ENCODE measurements around the gene FKBP1A. TPM values are rescaled to one million over a fixed set of nuclear protein-coding genes. Genes with fewer than 3 reads are reported as not detected.

FKBP1A gene
- total and polyA plus RNA-seq, 2 experiments from 2014 or later = 95.1 to 162 TPM

- Histone ChIP-seq H3K4me3 (no peak overlapping the region), H3K27me3 (no peaks in the 10 kb centered on the region), H3K27ac (no peak overlapping the region), H3K9me3 (ENCODE audit: low read depth) (no peaks in the 10 kb centered on the region), H3K4me1 (ENCODE audit: low read depth) (no peaks in the 10 kb centered on the region), H3K36me3 (peaks cover 4% of the 10 kb centered on the region)
- no peak for TF ChIP-seq CTCF (IDR thresholded peaks at IDR 0.05; ENCODE audit: low read depth, low read length)
- no peak for DNase-seq (ENCODE audit: low read depth in 1 of 2, low spot score in 1 of 2)
Measured at GRCh38 chr20:1331101-1331500, 61.8 kb downstream of the FKBP1A start.

GRCh38 chr20:1330075-1330830, 62.6 kb downstream of the FKBP1A start:
- Histone ChIP-seq H3K27me3 (no peaks in the 10 kb centered on the region), H3K27ac (no peak overlapping the region), H3K4me1 (ENCODE audit: low read depth) (no peaks in the 10 kb centered on the region), H3K9me3 (ENCODE audit: low read depth) (no peaks in the 10 kb centered on the region), H3K36me3 (peaks cover 4% of the 10 kb centered on the region), H3K4me3 (no peak overlapping the region)
- DNase-seq (ENCODE audit: low read depth in 1 of 2, low spot score in 1 of 2) = peak in 1 of 2 donors; percentile 53
- no peak for TF ChIP-seq CTCF (IDR thresholded peaks at IDR 0.05; ENCODE audit: low read depth, low read length)

- Histone ChIP-seq H3K27ac (no peak within 1 kb of the TSS), H3K27me3 (no peaks in the 10 kb centered on the region), H3K9me3 (ENCODE audit: low read depth) (no peaks in the 10 kb centered on the region), H3K4me1 (ENCODE audit: low read depth) (no peaks in the 10 kb centered on the region), H3K4me3 (no peak within 1 kb of the TSS), H3K36me3 (peaks cover 4% of the 10 kb centered on the region)
- no peak for DNase-seq (ENCODE audit: low read depth in 1 of 2, low spot score in 1 of 2)
- TF ChIP-seq CTCF (IDR thresholded peaks at IDR 0.05; ENCODE audit: low read depth, low read length) = no peak
Measured at GRCh38 chr20:1328680-1329330, 64.0 kb downstream of the FKBP1A start, which contains the start of gene SDCBP2. TSS of gene SDCBP2 (minus strand) at chr20:1329139. CDS start at chr20:1320416, 8,723 bp downstream.

DNA sequence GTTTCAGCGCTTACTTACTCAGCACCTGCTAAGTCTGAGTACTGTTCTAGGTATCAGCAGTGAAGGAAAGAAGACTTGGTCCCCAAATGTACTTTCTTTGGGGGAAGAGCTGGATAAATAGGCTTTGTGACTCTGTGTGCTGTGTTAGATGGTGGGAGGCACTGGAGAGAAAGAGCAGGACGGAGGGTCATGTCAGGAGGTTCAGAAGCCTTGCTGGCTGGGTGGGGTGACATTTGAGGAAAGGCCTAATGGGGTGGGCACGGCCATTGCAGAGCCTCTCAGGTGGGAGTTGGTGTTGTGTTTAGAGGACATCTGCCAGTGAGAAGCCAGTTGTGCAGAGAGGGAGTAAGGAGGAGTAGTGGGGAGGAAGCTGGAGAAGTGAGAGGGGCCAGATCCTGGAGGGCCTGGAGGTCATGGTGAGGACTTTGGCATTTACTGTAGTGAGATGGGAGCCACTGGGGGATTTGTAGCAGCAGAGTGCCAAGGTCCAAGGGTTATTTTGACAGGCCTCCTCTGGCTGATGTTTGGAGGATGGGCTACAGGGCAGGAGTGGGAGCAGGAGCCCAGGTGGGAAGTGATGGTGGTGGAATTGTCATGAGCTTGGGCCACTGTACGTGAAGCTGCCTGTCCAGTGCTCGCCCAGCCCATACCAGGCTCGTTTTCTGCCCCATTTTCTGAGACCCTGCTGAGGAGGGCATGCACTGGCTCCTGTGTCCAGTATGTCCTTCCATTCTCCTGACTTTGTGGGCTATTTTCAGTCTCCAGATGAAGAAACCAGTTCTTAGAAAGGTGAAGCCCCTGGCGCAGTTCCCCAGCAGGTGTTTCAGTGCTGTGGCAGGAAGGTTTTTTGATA, 64.8 kb downstream of the FKBP1A start:
- DNase-seq (ENCODE audit: low read depth in 1 of 2, low spot score in 1 of 2) = no peak
- no peaks in the 10 kb centered on the region for H3K4me1 ChIP-seq (ENCODE audit: low read depth)
- H3K4me3 ChIP-seq = no peak overlapping the region
- no peaks in the 10 kb centered on the region for H3K9me3 ChIP-seq (ENCODE audit: low read depth)
- no peak for TF ChIP-seq CTCF (IDR thresholded peaks at IDR 0.05; ENCODE audit: low read depth, low read length)
- no peak overlapping the region for H3K27ac ChIP-seq
- H3K36me3 ChIP-seq = peaks cover 4% of the 10 kb centered on the region
- H3K27me3 ChIP-seq = no peaks in the 10 kb centered on the region

- H3K27me3 ChIP-seq = no peaks in the 10 kb centered on the region
- peak in 1 of 2 donors; percentile 88 for DNase-seq (ENCODE audit: low read depth in 1 of 2, low spot score in 1 of 2)
- no peaks in the 10 kb centered on the region for H3K36me3 ChIP-seq
- TF ChIP-seq CTCF (IDR thresholded peaks at IDR 0.05; ENCODE audit: low read depth, low read length) = no peak
- H3K27ac ChIP-seq = no peak overlapping the region
- H3K9me3 ChIP-seq (ENCODE audit: low read depth) = no peaks in the 10 kb centered on the region
- H3K4me1 ChIP-seq (ENCODE audit: low read depth) = no peaks in the 10 kb centered on the region
- no peak overlapping the region for H3K4me3 ChIP-seq
Measured at GRCh38 chr20:1327241-1327653, 65.6 kb downstream of the FKBP1A start.
